HTERT RPE-1 (cell line): ENCODE measurements around the gene EFNA1.

Source experiments
- in situ Hi-C: fragments of 300-500 bp; cut with MboI; formaldehyde crosslinking; loops from 4 replicates; pipeline ENCODE4 v1.14.3; 2020; ENCODE audit warnings: low sequenced_read_pairs

Gene EFNA1

GRCh38 chr1:155124503-155125463, 2.9 kb upstream of the EFNA1 start:
- in situ Hi-C loops = no loop called here

- in situ Hi-C loops = no loop called here
Measured at GRCh38 chr1:155125511-155125945, 2.1 kb upstream of the EFNA1 start.

GRCh38 chr1:155125946-155126555, 1.6 kb upstream of the EFNA1 start:
- in situ Hi-C loops = no loop called here

- in situ Hi-C loops = no loop called here
Measured at GRCh38 chr1:155126556-155127104, 1.0 kb upstream of the EFNA1 start.

- in situ Hi-C loops = no loop called here
Measured at GRCh38 chr1:155127967-155128754, 485 bp downstream of the EFNA1 start.

GRCh38 chr1:155128755-155129473, 1.2 kb downstream of the EFNA1 start:
- in situ Hi-C loops = no loop called here

- in situ Hi-C loops = no loop called here
Measured at GRCh38 chr1:155130272-155131006, 2.8 kb downstream of the EFNA1 start.

GRCh38 chr1:155131285-155131684, 3.6 kb downstream of the EFNA1 start:
- in situ Hi-C loops = no loop called here

- in situ Hi-C loops = no loop called here
Measured at GRCh38 chr1:155131856-155132255, 4.2 kb downstream of the EFNA1 start.

- in situ Hi-C loops = no loop called here
Measured at GRCh38 chr1:155133799-155134281, 6.2 kb downstream of the EFNA1 start.

- in situ Hi-C loops = no loop called here
Measured at GRCh38 chr1:155134322-155134721, 6.6 kb downstream of the EFNA1 start.

- in situ Hi-C loops = no loop called here
Measured at GRCh38 chr1:155134880-155135414, 7.3 kb downstream of the EFNA1 start.

- in situ Hi-C loops = no loop called here
Measured at GRCh38 chr1:155135415-155136028, 7.8 kb downstream of the EFNA1 start, which contains the start of gene SLC50A1. TSS of gene SLC50A1 (plus strand) at chr1:155135852. CDS start at chr1:155135912, 60 bp downstream.

GRCh38 chr1:155136748-155137147, 9.1 kb downstream of the EFNA1 start:
- in situ Hi-C loops = no loop called here

GRCh38 chr1:155137154-155137949, 9.7 kb downstream of the EFNA1 start:
- in situ Hi-C loops = no loop called here

- in situ Hi-C loops = no loop called here
Measured at GRCh38 chr1:155139895-155140629, 12.4 kb downstream of the EFNA1 start, which contains the start of gene DPM3. TSS of gene DPM3 (minus strand) at chr1:155140531. CDS start at chr1:155140240, 291 bp downstream.

- in situ Hi-C loops = no loop called here
Measured at GRCh38 chr1:155140630-155140953, 12.9 kb downstream of the EFNA1 start.
